ENCODE measurements around the gene MLLT3.

DNA sequence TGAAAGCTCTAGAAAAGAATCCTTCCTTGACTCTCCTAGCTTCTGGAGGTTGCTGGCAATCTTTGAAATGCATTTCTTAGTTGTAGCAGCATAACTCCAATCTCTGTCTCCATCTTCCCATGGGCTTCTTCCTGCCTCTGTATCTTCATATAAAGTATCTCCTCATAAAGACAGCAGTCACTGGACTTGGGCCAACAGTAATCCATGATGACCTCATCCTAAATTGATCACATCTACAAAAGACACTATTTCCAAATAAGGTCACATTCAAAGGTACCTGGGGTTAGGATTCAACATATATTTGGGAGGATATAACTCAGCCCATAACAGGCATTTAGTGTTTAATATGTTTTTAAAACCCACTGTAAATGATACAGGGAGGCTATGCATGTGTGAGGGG is 123.3 kb downstream of the MLLT3 start:
- no peak for TF ChIP-seq CTCF (IDR thresholded peaks at IDR 0.05; ENCODE audit: borderline replicate concordance, extremely low read depth, low read length, poor library complexity, severe bottlenecking)
- TF ChIP-seq EZH2 (IDR thresholded peaks at IDR 0.05; ENCODE audit: borderline replicate concordance, low read depth, low read length, severe bottlenecking), result no peak

Data from DND-41 (cell line).